Left lung (tissue), 10 donors: Measurements from ENCODE around the gene TMEM212. TPM values are rescaled to one million over a fixed set of nuclear protein-coding genes. Genes with fewer than 3 reads are reported as not detected.

ENCODE experiments used
- ATAC-seq: fragments of 200-7000 bp; cut with Tn5 transposase; one replicate; pipeline ENCODE4 v1.9.1; 2020; ENCODE audit warnings: moderate library complexity
- DNase-seq, 4 donors: peaks; one replicate each; pipeline ENCODE4 v3.0.0-alpha.2; 2013 to 2020
- H3K27ac ChIP-seq, 2 donors: fragments of 200-600 bp; sonication (generic) in 1 of 2; one replicate each; pipeline versions ENCODE4 v1.5.0 to v1.8.0; 2020 to 2021
- H3K27me3 ChIP-seq, 2 donors: fragments of 200-600 bp; sonication (generic) in 1 of 2; one replicate each; pipeline versions ENCODE4 v1.5.0 to v1.8.0; 2020 to 2021
- H3K36me3 ChIP-seq, 2 donors: fragments of 200-600 bp; sonication (generic) in 1 of 2; one replicate each; pipeline versions ENCODE4 v1.5.0 to v1.8.0; 2020 to 2021
- H3K4me1 ChIP-seq, 2 donors: fragments of 200-600 bp; one replicate each; pipeline ENCODE4 v1.8.0; 2021
- H3K4me3 ChIP-seq, 2 donors: fragments of 200-600 bp; sonication (generic) in 1 of 2; one replicate each; pipeline versions ENCODE4 v1.5.0 to v1.8.0; 2020 to 2021; ENCODE audit warnings: mild to moderate bottlenecking in 1 of 2
- H3K9me3 ChIP-seq, 2 donors: fragments of 200-600 bp; sonication (generic) in 1 of 2; one replicate each; pipeline versions ENCODE4 v1.5.0 to v1.8.0; 2020 to 2021
- intact Hi-C, 2 donors: fragments of 100-400 bp; cut with DNase I; formaldehyde crosslinking; loops; one replicate each; pipeline versions ENCODE4 v1.11.2 to v1.14.2; 2022
- polyA plus RNA-seq, 6 donors: library from polyadenylated mRNA; unstranded; fragments of 120-200 nt; gene quantifications; one replicate each; pipeline ENCODE4 v1.2.1, GENCODE V29; 2013; ENCODE audit not compliant: insufficient read length in 6 of 6
- total RNA-seq, 2 donors: library from RNA; stranded (reverse); fragmentation: NEBNext Ultra II Directional; extraction: Animal tissue kit (Norgen Biotek cat#: 25700); gene quantifications; one replicate each; pipeline ENCODE4 v1.2.1, GENCODE V29; 2021
- TF ChIP-seq, protein P1 (sequence below), 2 donors: fragments of 200-600 bp; sonication (generic) in 1 of 2; IDR thresholded peaks; one replicate each; pipeline versions ENCODE4 v1.5.0 to v1.8.0; 2021; ENCODE audit warnings: antibody characterized with exemption in 2 of 2
- donor health status: DM: no; HTN: yes; CAD: no.
- donor health status: DM: no; HTN: no; CAD: no.

TMEM212 gene
- total and polyA plus RNA-seq, 8 donors = 0.50 to 6.2 (median 3.2) TPM; not detected in 1

DNA sequence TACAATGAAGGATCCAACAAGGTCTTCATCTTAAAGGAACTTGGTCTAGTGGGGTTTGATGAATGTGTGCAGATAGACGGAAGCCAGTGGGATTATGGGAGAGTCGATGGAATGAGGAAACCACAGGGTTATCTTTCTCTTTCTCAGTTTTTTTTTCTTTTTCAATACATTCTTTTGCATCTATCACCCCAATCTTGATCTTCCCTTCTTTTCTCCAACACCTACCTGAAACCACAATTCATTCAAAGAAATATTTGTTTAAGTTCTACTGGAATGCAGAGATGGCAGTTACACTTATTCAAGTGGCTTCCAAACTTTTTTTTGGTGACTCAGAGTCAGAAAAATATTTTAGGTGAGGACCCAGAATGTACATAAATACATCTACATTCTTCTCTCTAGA, 1.7 kb downstream of the TMEM212 start:
- no peaks in the 10 kb centered on the region for H3K36me3 ChIP-seq
- TF ChIP-seq, protein P1, sequence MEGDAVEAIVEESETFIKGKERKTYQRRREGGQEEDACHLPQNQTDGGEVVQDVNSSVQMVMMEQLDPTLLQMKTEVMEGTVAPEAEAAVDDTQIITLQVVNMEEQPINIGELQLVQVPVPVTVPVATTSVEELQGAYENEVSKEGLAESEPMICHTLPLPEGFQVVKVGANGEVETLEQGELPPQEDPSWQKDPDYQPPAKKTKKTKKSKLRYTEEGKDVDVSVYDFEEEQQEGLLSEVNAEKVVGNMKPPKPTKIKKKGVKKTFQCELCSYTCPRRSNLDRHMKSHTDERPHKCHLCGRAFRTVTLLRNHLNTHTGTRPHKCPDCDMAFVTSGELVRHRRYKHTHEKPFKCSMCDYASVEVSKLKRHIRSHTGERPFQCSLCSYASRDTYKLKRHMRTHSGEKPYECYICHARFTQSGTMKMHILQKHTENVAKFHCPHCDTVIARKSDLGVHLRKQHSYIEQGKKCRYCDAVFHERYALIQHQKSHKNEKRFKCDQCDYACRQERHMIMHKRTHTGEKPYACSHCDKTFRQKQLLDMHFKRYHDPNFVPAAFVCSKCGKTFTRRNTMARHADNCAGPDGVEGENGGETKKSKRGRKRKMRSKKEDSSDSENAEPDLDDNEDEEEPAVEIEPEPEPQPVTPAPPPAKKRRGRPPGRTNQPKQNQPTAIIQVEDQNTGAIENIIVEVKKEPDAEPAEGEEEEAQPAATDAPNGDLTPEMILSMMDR (IDR thresholded peaks at IDR 0.05) = no peak
- no peak for DNase-seq
- H3K27me3 ChIP-seq = no peaks in the 10 kb centered on the region
- peaks cover 0 to 4% of the 10 kb centered on the region in 2 donors for H3K4me1 ChIP-seq
- intact Hi-C loops = no loop called here
- no peak overlapping the region for H3K4me3 ChIP-seq
- no peak for ATAC-seq
- H3K9me3 ChIP-seq = no peaks in the 10 kb centered on the region
- H3K27ac ChIP-seq = no peak overlapping the region

GRCh38 chr3:171845481-171846284, 2.5 kb downstream of the TMEM212 start:
- ATAC-seq = no peak
- H3K36me3 ChIP-seq = no peaks in the 10 kb centered on the region
- H3K4me3 ChIP-seq = no peak overlapping the region
- no peaks in the 10 kb centered on the region for H3K9me3 ChIP-seq
- H3K4me1 ChIP-seq = peaks cover 0 to 4% of the 10 kb centered on the region in 2 donors
- intact Hi-C loops = no loop called here
- no peak overlapping the region for H3K27ac ChIP-seq
- no peak for DNase-seq
- TF ChIP-seq, protein P1 (IDR thresholded peaks at IDR 0.05) = no peak
- no peaks in the 10 kb centered on the region for H3K27me3 ChIP-seq

DNA sequence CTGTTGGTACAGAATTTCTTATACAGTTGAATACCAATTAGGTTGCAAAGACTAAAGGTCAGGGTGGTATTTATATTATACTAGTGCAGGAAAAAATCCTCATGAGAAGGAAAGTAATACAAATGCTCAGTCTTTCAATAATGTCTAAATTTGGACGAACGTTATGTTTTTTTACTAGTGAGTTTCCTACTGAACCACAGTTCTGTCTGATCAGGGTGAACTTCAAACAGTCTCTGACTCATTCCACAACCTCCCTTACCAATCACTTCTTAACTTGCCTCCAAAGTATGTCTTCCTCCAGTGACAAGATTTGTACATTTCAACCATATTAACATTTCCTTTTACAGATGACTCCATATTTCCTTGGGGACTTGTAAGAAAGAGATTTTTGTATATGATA, 3.4 kb downstream of the TMEM212 start:
- H3K4me1 ChIP-seq = peaks cover 0 to 4% of the 10 kb centered on the region in 2 donors
- no peak overlapping the region for H3K27ac ChIP-seq
- no peaks in the 10 kb centered on the region for H3K9me3 ChIP-seq
- no peak overlapping the region for H3K4me3 ChIP-seq
- TF ChIP-seq, protein P1 (IDR thresholded peaks at IDR 0.05) = no peak
- intact Hi-C loops = no loop called here
- H3K27me3 ChIP-seq = no peaks in the 10 kb centered on the region
- no peak for DNase-seq
- H3K36me3 ChIP-seq = no peaks in the 10 kb centered on the region
- no peak for ATAC-seq

DNA sequence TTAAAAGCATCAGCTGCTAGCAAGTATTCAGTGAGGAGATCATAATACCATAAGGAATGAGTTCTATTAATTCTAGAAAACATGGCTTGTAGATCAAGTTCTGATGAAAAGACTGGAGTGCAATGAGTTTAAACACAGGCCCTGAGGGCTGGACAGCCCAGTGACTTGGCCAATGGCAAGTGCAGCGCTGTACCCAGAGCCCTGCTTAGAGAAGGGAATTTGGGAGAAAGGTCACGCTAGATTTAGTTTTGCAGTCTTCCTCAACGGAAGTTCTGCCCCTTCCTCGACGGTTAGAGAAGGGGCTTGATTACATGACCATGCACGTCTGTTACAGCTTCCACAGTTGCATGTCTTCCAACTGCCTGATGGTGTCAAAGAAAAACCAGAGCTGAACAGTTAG, 4.0 kb downstream of the TMEM212 start:
- H3K27ac ChIP-seq = no peak overlapping the region
- TF ChIP-seq, protein P1 (IDR thresholded peaks at IDR 0.05) = no peak
- no peaks in the 10 kb centered on the region for H3K27me3 ChIP-seq
- H3K9me3 ChIP-seq = no peaks in the 10 kb centered on the region
- no peaks in the 10 kb centered on the region for H3K36me3 ChIP-seq
- DNase-seq (no peak), ATAC-seq (no peak)
- H3K4me1 ChIP-seq = peaks cover 0 to 4% of the 10 kb centered on the region in 2 donors
- intact Hi-C loops = no loop called here
- H3K4me3 ChIP-seq = no peak overlapping the region

- Histone ChIP-seq H3K27me3 (no peaks in the 10 kb centered on the region), H3K4me1 (peaks cover 0 to 4% of the 10 kb centered on the region in 2 donors), H3K4me3 (no peak overlapping the region), H3K27ac (no peak overlapping the region), H3K9me3 (no peaks in the 10 kb centered on the region), H3K36me3 (no peaks in the 10 kb centered on the region)
- no peak for DNase-seq
- intact Hi-C loops = no loop called here
- no peak for ATAC-seq
- TF ChIP-seq, protein P1 (IDR thresholded peaks at IDR 0.05) = no peak
Observed at GRCh38 chr3:171847595-171848259, 4.6 kb downstream of the TMEM212 start.
